IMR-90 (cell line): ENCODE data around the gene ASH1L. TPM values are rescaled to one million over a fixed set of nuclear protein-coding genes. Genes with fewer than 3 reads are reported as not detected.
"Not testable (repeated sequence)": the region's sequence is repeated elsewhere in the genome, so short reads cannot be mapped to it uniquely, and the experiment has no call there.

Experiments
- ATAC-seq: fragments of 200-7000 bp; cut with Tn5 transposase; 2 replicates; pipeline ENCODE4 v1.9.1; 2020; ENCODE audit warnings: low read depth, mild to moderate bottlenecking, moderate library complexity
- BruUV-seq: library from RNA; stranded (reverse); fragments of 400-500 nt; replicated peaks from 2 replicates; lab custom pipeline; 2021; lab: Mats Ljungman, UMichigan
- CTCF ChIA-PET: fragments of 300-600 bp; formaldehyde crosslinking; extraction: SDS; loops from one replicate; lab custom pipeline; 2021; ENCODE audit warnings: antibody characterized with exemption; lab: Yijun Ruan, JAX
- POLR2A ChIA-PET: fragments of 300-600 bp; sonication (Branson Sonifier 250); formaldehyde crosslinking; loops from one replicate; lab custom pipeline; 2022; ENCODE audit warnings: antibody characterized with exemption; ENCODE audit not compliant: unreplicated experiment; lab: Charles Lee
- DNase-seq: peaks from one replicate; pipeline ENCODE4 v3.0.0; 2013
- H2AFZ ChIP-seq: replicated peaks from 2 replicates; pipeline ENCODE3; 2013; ENCODE audit warnings: low read length, mild to moderate bottlenecking; ENCODE audit not compliant: poor library complexity
- H2AK5ac ChIP-seq: 2 replicates; pipeline ENCODE4 v1.6.1; 2013; ENCODE audit warnings: low read depth, low read length, inconsistent platforms
- H2AK9ac ChIP-seq: replicated peaks from 2 replicates; pipeline ENCODE3; 2013; ENCODE audit warnings: mild to moderate bottlenecking, low read depth, low read length, moderate library complexity; ENCODE audit not compliant: poor library complexity
- H2BK120ac ChIP-seq: 2 replicates; pipeline ENCODE4 v1.6.1; 2013; ENCODE audit warnings: low read depth, low read length, inconsistent platforms
- H2BK15ac ChIP-seq: 3 replicates; pipeline ENCODE4 v1.6.1; 2013; ENCODE audit warnings: low read depth, low read length, inconsistent platforms
- H2BK20ac ChIP-seq: 2 replicates; pipeline ENCODE4 v1.6.1; 2013; ENCODE audit warnings: low read depth, mild to moderate bottlenecking, inconsistent platforms, low read length, moderate library complexity
- H2BK5ac ChIP-seq: 2 replicates; pipeline ENCODE4 v1.6.1; 2013; ENCODE audit warnings: mild to moderate bottlenecking, low read depth, low read length, inconsistent platforms; ENCODE audit not compliant: poor library complexity, severe bottlenecking
- H3K14ac ChIP-seq: replicated peaks from 2 replicates; pipeline ENCODE4 v1.6.1; 2013; ENCODE audit warnings: low read depth, low read length, inconsistent platforms
- H3K18ac ChIP-seq: 2 replicates; pipeline ENCODE4 v1.6.1; 2013; ENCODE audit warnings: low read depth, low read length, control low read depth
- H3K23ac ChIP-seq: 2 replicates; pipeline ENCODE4 v1.6.1; 2013; ENCODE audit warnings: low read depth, low read length, inconsistent platforms
- H3K27ac ChIP-seq: 2 replicates; pipeline ENCODE4 v1.5.1; 2013; ENCODE audit warnings: mild to moderate bottlenecking, control low read depth, low read length; ENCODE audit not compliant: insufficient read depth
- H3K27me3 ChIP-seq: 2 replicates; pipeline ENCODE4 v1.6.1; 2013; ENCODE audit warnings: low read length; ENCODE audit not compliant: control insufficient read depth, insufficient read depth
- H3K36me3 ChIP-seq: 2 replicates; pipeline ENCODE4 v1.6.1; 2013; ENCODE audit warnings: low read length, mixed read lengths; ENCODE audit not compliant: control insufficient read depth, insufficient read depth
- H3K4ac ChIP-seq: 2 replicates; pipeline ENCODE4 v1.6.1; 2013; ENCODE audit warnings: low read depth, low read length, inconsistent platforms
- H3K4me1 ChIP-seq: 2 replicates; pipeline ENCODE4 v1.6.1; 2013; ENCODE audit warnings: low read length, mixed read lengths; ENCODE audit not compliant: control insufficient read depth, insufficient read depth
- H3K4me2 ChIP-seq: 2 replicates; pipeline ENCODE4 v1.6.1; 2013; ENCODE audit warnings: low read depth, mild to moderate bottlenecking, control low read depth, low read length, moderate library complexity
- H3K4me3 ChIP-seq: 2 replicates; pipeline ENCODE4 v1.5.1; 2013; ENCODE audit warnings: low read depth, mild to moderate bottlenecking, control low read depth, low read length, moderate library complexity; ENCODE audit not compliant: insufficient read depth
- H3K56ac ChIP-seq: 2 replicates; pipeline ENCODE4 v1.6.1; 2013; ENCODE audit warnings: low read length, inconsistent platforms; ENCODE audit not compliant: insufficient read depth; ENCODE audit errors: extremely low read depth
- H3K79me1 ChIP-seq, 2 experiments: 2 replicates each; pipeline ENCODE4 v1.6.1; 2013; ENCODE audit warnings: low read length in 2 of 2, inconsistent platforms in 1 of 2, low read depth in 1 of 2
- H3K9ac ChIP-seq: 2 replicates; pipeline ENCODE4 v1.6.1; 2013; ENCODE audit warnings: low read depth, low read length, control low read depth
- H3K9me1 ChIP-seq: 2 replicates; pipeline ENCODE4 v1.6.1; 2013; ENCODE audit warnings: low read length, inconsistent platforms; ENCODE audit not compliant: insufficient read depth
- H3K9me3 ChIP-seq: 2 replicates; pipeline ENCODE4 v1.6.1; 2013; ENCODE audit warnings: low read length; ENCODE audit not compliant: control insufficient read depth, insufficient read depth
- H4K20me1 ChIP-seq: 2 replicates; pipeline ENCODE4 v1.6.1; 2013; ENCODE audit warnings: low read length, inconsistent platforms; ENCODE audit not compliant: insufficient read depth
- H4K5ac ChIP-seq: 2 replicates; pipeline ENCODE4 v1.6.1; 2013; ENCODE audit warnings: mild to moderate bottlenecking, low read depth, low read length, control low read depth
- H4K8ac ChIP-seq, 2 experiments: 2 replicates each; pipeline ENCODE4 v1.6.1; 2013; ENCODE audit warnings: low read depth in 2 of 2, low read length in 2 of 2, control low read depth in 1 of 2, inconsistent platforms in 1 of 2
- H4K91ac ChIP-seq: 2 replicates; pipeline ENCODE4 v1.6.1; 2013; ENCODE audit warnings: low read depth, low read length, inconsistent platforms; ENCODE audit not compliant: insufficient read depth
- WGBS, 2 experiments: methylation state at CpG; one replicate each; pipeline versions ENCODE4 v1.1.5 to v1.1.7; 2013; ENCODE audit warnings: missing lambda C conversion rate in 2 of 2; ENCODE audit not compliant: insufficient read length in 1 of 2; ENCODE audit errors: extremely low coverage in 2 of 2; 5-methylcytosine and 5-hydroxymethylcytosine counted together
- dilution Hi-C: fragments of 300-500 bp; cut with HindIII; formaldehyde crosslinking; loops from one replicate; pipeline ENCODE4 v1.14.3; 2018; ENCODE audit warnings: low sequenced_read_pairs; ENCODE audit not compliant: unreplicated experiment
- in situ Hi-C: fragments of 300-500 bp; cut with MboI; formaldehyde crosslinking; loops from 3 replicates; pipeline ENCODE4 v1.14.3; 2019; ENCODE audit warnings: low sequenced_read_pairs, inconsistent platforms, mixed read lengths
- intact Hi-C: fragments of 100-400 bp; cut with micrococcal nuclease; formaldehyde crosslinking; loops from 2 replicates; pipeline ENCODE4 v1.10.0; 2022
- polyA plus RNA-seq, 3 experiments: library from polyadenylated mRNA; depleted of rRNA; stranded (reverse); fragments of >200 nt; gene quantifications; 2 replicates each; pipeline ENCODE4 v1.2.3, GENCODE V29; 2012; ENCODE audit warnings: low replicate concordance in 1 of 3
- total RNA-seq: library from RNA; depleted of rRNA; stranded (reverse); fragments of >200 nt; gene quantifications from 2 replicates; pipeline ENCODE4 v1.2.3, GENCODE V29; 2012

ASH1L gene
- total and polyA plus RNA-seq, 2 of the 4 experiments (the other 2 are of a cell fraction): 13.7 to 18.5 TPM

DNA sequence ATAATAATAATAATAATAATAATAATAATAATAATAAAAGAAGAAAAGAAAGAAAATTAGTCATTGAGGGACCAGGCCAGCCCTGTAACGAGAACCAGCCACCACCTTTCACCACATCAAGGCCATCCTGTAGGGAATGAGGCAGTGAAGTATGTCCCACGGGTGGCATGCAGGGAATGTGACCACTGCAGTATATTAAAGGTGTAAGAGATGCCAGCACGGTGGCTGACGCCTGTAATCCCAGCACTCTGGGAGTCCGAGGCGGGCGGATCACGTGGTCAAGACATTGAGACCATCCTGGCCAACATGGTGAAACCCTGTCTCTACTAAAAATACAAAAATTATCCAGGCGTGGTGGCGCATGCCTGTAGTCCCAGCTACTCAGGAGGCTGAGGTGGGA, 271.6 kb downstream of the ASH1L start:
- dilution Hi-C loops, H4K91ac ChIP-seq, H2BK20ac ChIP-seq, H2AK5ac ChIP-seq, POLR2A ChIA-PET, H4K20me1 ChIP-seq, BruUV-seq, H3K9ac ChIP-seq, H2AK9ac ChIP-seq, ATAC-seq, H2BK15ac ChIP-seq, H3K56ac ChIP-seq, H3K23ac ChIP-seq, H4K5ac ChIP-seq, H3K79me1 ChIP-seq, H2BK5ac ChIP-seq, H2AFZ ChIP-seq, H3K4me2 ChIP-seq, H3K27ac ChIP-seq, H3K9me1 ChIP-seq, H4K8ac ChIP-seq, H2BK120ac ChIP-seq, CTCF ChIA-PET, H3K4me1 ChIP-seq, H3K4ac ChIP-seq, H3K9me3 ChIP-seq, DNase-seq, H3K36me3 ChIP-seq, in situ Hi-C loops, H3K4me3 ChIP-seq, intact Hi-C loops, H3K18ac ChIP-seq, H3K14ac ChIP-seq: not testable (repeated sequence)
- WGBS, 2 experiments: no CpG with 5 or more reads among the region's 10 CpGs
- peaks cover 41% of the 10 kb centered on the region for H3K27me3 ChIP-seq
